HCT116 (cell line): ENCODE data around the gene PCDH9. TPM values are rescaled to one million over a fixed set of nuclear protein-coding genes. Genes with fewer than 3 reads are reported as not detected.

Experiments
- ATAC-seq: fragments of 200-7000 bp; cut with Tn5 transposase; 2 replicates; pipeline ENCODE4 v1.9.1; 2020; ENCODE audit warnings: mild to moderate bottlenecking, moderate library complexity
- BruUV-seq: library from RNA; stranded (reverse); fragments of 400-500 nt; replicated peaks from 2 replicates; lab custom pipeline; 2021; lab: Mats Ljungman, UMichigan
- CTCF ChIA-PET: fragments of 300-600 bp; sonication (Branson Sonifier 250); formaldehyde crosslinking; loops from one replicate; lab custom pipeline; 2021; ENCODE audit warnings: antibody characterized with exemption; lab: Charles Lee
- POLR2A ChIA-PET: fragments of 300-600, 350-600 bp; sonication (Branson Sonifier 250); formaldehyde crosslinking; loops from one replicate; lab custom pipeline; 2021; ENCODE audit warnings: antibody characterized with exemption; lab: Charles Lee
- RAD21 ChIA-PET, 2 experiments: fragments of 300-600 bp; sonication (Branson Sonifier 250); formaldehyde crosslinking; loops; one replicate each; lab custom pipeline; 2023; ENCODE audit warnings: low total read pairs in 2 of 2; ENCODE audit not compliant: uncharacterized antibody in 2 of 2, unreplicated experiment in 2 of 2, low non-redundant PET in 1 of 2; lab: Charles Lee
- DNase-seq: peaks from one replicate; pipeline ENCODE4 v3.0.0-alpha.2; 2010; ENCODE audit warnings: low read depth, low spot score
- H2AFZ ChIP-seq: fragments of 200-600 bp; shearing (Covaris generic), sonication (generic); 2 replicates; pipeline ENCODE4 v1.6.1; 2017; ENCODE audit warnings: low read depth, mixed run types, mixed read lengths, antibody characterized with exemption, low read length; ENCODE audit not compliant: poor library complexity, severe bottlenecking
- H3K27ac ChIP-seq: 2 replicates; pipeline ENCODE4 v1.5.1; 2012; ENCODE audit warnings: low read depth, low read length
- H3K27me3 ChIP-seq: fragments of 200-600 bp; sonication (generic); 2 replicates; pipeline ENCODE4 v1.6.1; 2016; ENCODE audit warnings: mixed run types, low read length, mixed read lengths; ENCODE audit not compliant: insufficient read depth
- H3K36me3 ChIP-seq, 2 experiments: fragments of 200-500 bp in 1 of 2; fragments of 200-600 bp in 1 of 2; sonication (Bioruptor generic) in 1 of 2; sonication (generic) in 1 of 2; 2 replicates each; pipeline versions ENCODE4 v1.5.1 to v1.6.1; 2014 to 2016; ENCODE audit warnings: low read length in 2 of 2, inconsistent platforms in 1 of 2, mixed read lengths in 1 of 2, mixed run types in 1 of 2; ENCODE audit not compliant: insufficient read depth in 2 of 2, control insufficient read depth in 1 of 2
- H3K4me1 ChIP-seq, 2 experiments: fragments of 200-600 bp in 1 of 2; sonication (generic) in 1 of 2; 2 replicates each; pipeline versions ENCODE4 v1.5.1 to v1.6.1; 2012 to 2017; ENCODE audit warnings: low read length in 2 of 2, inconsistent platforms in 1 of 2, mild to moderate bottlenecking in 1 of 2, mixed read lengths in 1 of 2, mixed run types in 1 of 2, moderate library complexity in 1 of 2; ENCODE audit not compliant: insufficient read depth in 2 of 2, control insufficient read depth in 1 of 2
- H3K4me2 ChIP-seq: fragments of 200-600 bp; sonication (generic); 2 replicates; pipeline ENCODE4 v1.6.1; 2017; ENCODE audit warnings: mixed run types, low read length, mixed read lengths
- H3K4me3 ChIP-seq, 2 experiments: fragments of 200-600 bp in 1 of 2; sonication (generic) in 1 of 2; replicated peaks in 1 of 2; 2 replicates each; pipeline ENCODE4 v1.5.1; 2011 to 2016; ENCODE audit warnings: low read length in 2 of 2, control low read depth in 1 of 2, low read depth in 1 of 2, mild to moderate bottlenecking in 1 of 2, mixed read lengths in 1 of 2, mixed run types in 1 of 2
- H3K79me2 ChIP-seq: fragments of 200-600 bp; sonication (generic); 2 replicates; pipeline ENCODE4 v1.6.1; 2017; ENCODE audit warnings: mild to moderate bottlenecking, mixed run types, low read length, moderate library complexity, mixed read lengths; ENCODE audit not compliant: insufficient read depth
- H3K9ac ChIP-seq: fragments of 200-600 bp; sonication (generic); 2 replicates; pipeline ENCODE4 v1.6.1; 2016; ENCODE audit warnings: low read length, mixed read lengths
- H3K9me2 ChIP-seq: fragments of 200-600 bp; sonication (generic), shearing (Covaris generic); 2 replicates; pipeline ENCODE4 v1.6.1; 2017; ENCODE audit warnings: mixed run types, mild to moderate bottlenecking, moderate library complexity; ENCODE audit not compliant: insufficient read depth
- H3K9me3 ChIP-seq, 2 experiments: fragments of 200-500 bp in 1 of 2; fragments of 200-600 bp in 1 of 2; sonication (Bioruptor generic) in 1 of 2; sonication (generic) in 1 of 2; 2 replicates each; pipeline ENCODE4 v1.6.1; 2014 to 2017; ENCODE audit warnings: low read length in 2 of 2, mixed read lengths in 2 of 2, inconsistent platforms in 1 of 2, low read depth in 1 of 2, mild to moderate bottlenecking in 1 of 2, mixed run types in 1 of 2, moderate library complexity in 1 of 2; ENCODE audit not compliant: control insufficient read depth in 1 of 2, insufficient read depth in 1 of 2
- H4K20me1 ChIP-seq: fragments of 200-600 bp; sonication (generic), shearing (Covaris generic); 2 replicates; pipeline ENCODE4 v1.6.1; 2017; ENCODE audit warnings: mixed run types, mild to moderate bottlenecking, moderate library complexity; ENCODE audit not compliant: insufficient read depth
- CEBPB ChIP-seq: IDR thresholded peaks from 2 replicates; pipeline ENCODE4 v1.6.1; 2012; ENCODE audit warnings: low read depth
- ELF1 ChIP-seq: IDR thresholded peaks from 2 replicates; pipeline ENCODE4 v1.6.1; 2012; ENCODE audit warnings: low read depth, borderline replicate concordance
- EZH2 ChIP-seq: fragments of 200-600 bp; sonication (generic); IDR thresholded peaks from 2 replicates; pipeline ENCODE4 v1.6.1; 2017; ENCODE audit warnings: antibody characterized with exemption, mixed run types
- EZH2phosphoT487 ChIP-seq: fragments of 200-600 bp; IDR thresholded peaks from 2 replicates; pipeline ENCODE4 v1.6.1; 2018; ENCODE audit warnings: antibody characterized with exemption, borderline replicate concordance
- FOSL1 ChIP-seq: IDR thresholded peaks from 2 replicates; pipeline ENCODE4 v1.6.1; 2012; ENCODE audit warnings: low read depth
- POLR2A ChIP-seq: IDR thresholded peaks from 2 replicates; pipeline ENCODE4 v1.7.0; 2011; ENCODE audit warnings: borderline replicate concordance; ENCODE audit not compliant: insufficient read depth, insufficient read length; ENCODE audit errors: extremely low read depth
- POLR2AphosphoS5 ChIP-seq: IDR thresholded peaks from 2 replicates; pipeline ENCODE4 v1.6.1; 2011; ENCODE audit warnings: mild to moderate bottlenecking, low read depth, low read length, moderate library complexity
- RAD21 ChIP-seq: IDR thresholded peaks from 2 replicates; pipeline ENCODE4 v1.6.1; 2012; ENCODE audit warnings: low read depth, mild to moderate bottlenecking
- SP1 ChIP-seq: IDR thresholded peaks from 2 replicates; pipeline ENCODE4 v1.6.1; 2012; ENCODE audit warnings: low read depth
- SRF ChIP-seq: IDR thresholded peaks from 2 replicates; pipeline ENCODE4 v1.6.1; 2012; ENCODE audit warnings: low read depth
- TCF7L2 ChIP-seq: IDR thresholded peaks from 2 replicates; pipeline ENCODE4 v1.7.0; 2011; ENCODE audit warnings: borderline replicate concordance, inconsistent platforms; ENCODE audit not compliant: insufficient read depth, insufficient read length; ENCODE audit errors: extremely low read depth
- ZNF274 ChIP-seq: fragments of 200-500 bp; sonication (Bioruptor generic); IDR thresholded peaks from 2 replicates; pipeline ENCODE4 v1.6.1; 2014; ENCODE audit warnings: mild to moderate bottlenecking, low read depth, low read length, inconsistent platforms
- intact Hi-C: fragments of 100-400 bp; cut with micrococcal nuclease; formaldehyde crosslinking; loops from 2 replicates; pipeline ENCODE4 v1.10.0; 2022
- total RNA-seq: library from RNA; stranded (reverse); gene quantifications from one replicate; pipeline ENCODE4 v1.2.1, GENCODE V29; 2021; ENCODE audit not compliant: unreplicated experiment
- TF ChIP-seq, protein P1 (sequence below): IDR thresholded peaks from 2 replicates; pipeline ENCODE4 v1.6.1; 2012

Gene PCDH9
- total RNA-seq, 1 experiment from 2014 or later: 0.02 TPM

DNA sequence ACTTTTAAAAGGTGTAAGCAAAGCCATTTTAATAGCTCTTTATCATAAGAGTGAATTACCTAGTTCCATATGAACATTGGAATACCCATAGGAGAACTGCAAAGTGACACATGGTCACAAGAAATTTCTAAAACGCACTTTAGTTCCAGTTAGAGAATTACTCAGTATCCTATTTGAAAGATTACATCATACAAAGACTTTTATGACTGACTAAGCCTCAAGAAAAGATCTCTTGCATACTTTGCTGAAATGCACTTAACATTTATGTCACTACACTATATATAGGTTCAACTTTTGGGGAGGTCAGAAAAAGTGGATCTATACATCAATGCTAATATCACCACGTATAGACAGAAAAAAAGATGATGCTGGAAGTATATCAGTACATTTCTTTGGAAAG is 7.1 kb downstream of the PCDH9 start:
- H3K27ac ChIP-seq: no peak overlapping the region
- BruUV-seq: no TSS peak
- ATAC-seq (no peak), DNase-seq (no peak)
- H3K9me2 ChIP-seq: no peaks in the 10 kb centered on the region
- H2AFZ ChIP-seq: no peak overlapping the region
- H3K27me3 ChIP-seq: no peaks in the 10 kb centered on the region
- no peaks in the 10 kb centered on the region for H4K20me1 ChIP-seq
- peaks cover 0 to 3% of the 10 kb centered on the region in 2 experiments; a peak in 1 of 4 replicates for H3K4me1 ChIP-seq
- no peak overlapping the region for H3K4me2 ChIP-seq
- ChIA-PET CTCF (interaction anchor here (2.8 kb wide), 1 partner anchor 15 kb away, joined by 8 read pairs; no protein-coding TSS in a partner anchor), RAD21 (no interaction called here), POLR2A (no interaction called here)
- no peak overlapping the region for H3K4me3 ChIP-seq
- no peak overlapping the region for H3K9ac ChIP-seq
- TF ChIP-seq RAD21: no peak
- no peak for TF ChIP-seq EZH2phosphoT487
- no peak for TF ChIP-seq EZH2
- TF ChIP-seq ELF1: no peak
- TF ChIP-seq SRF: no peak
- no peak for TF ChIP-seq POLR2A
- TF ChIP-seq TCF7L2: no peak
- no peak for TF ChIP-seq POLR2AphosphoS5
- TF ChIP-seq, protein P1, sequence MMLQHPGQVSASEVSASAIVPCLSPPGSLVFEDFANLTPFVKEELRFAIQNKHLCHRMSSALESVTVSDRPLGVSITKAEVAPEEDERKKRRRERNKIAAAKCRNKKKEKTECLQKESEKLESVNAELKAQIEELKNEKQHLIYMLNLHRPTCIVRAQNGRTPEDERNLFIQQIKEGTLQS: no peak
- no peak for TF ChIP-seq CEBPB
- TF ChIP-seq FOSL1: no peak
- TF ChIP-seq ZNF274: no peak
- TF ChIP-seq SP1: no peak
- no peaks in the 10 kb centered on the region for H3K9me3 ChIP-seq
- H3K79me2 ChIP-seq: no peaks in the 10 kb centered on the region
- no peaks in the 10 kb centered on the region for H3K36me3 ChIP-seq
- intact Hi-C loops: loop anchor here (5.0 kb wide), 3 partner anchors 536 to 1566 kb away; no protein-coding TSS in a partner anchor
